Dedifferentiated amniotic fluid mesenchymal stem cell (primary cell): ENCODE measurements around the gene C1orf167.

Experiments
- DNase-seq: peaks from one replicate; pipeline ENCODE4 v3.0.0-alpha.2; 2016; ENCODE audit errors: extremely low spot score

C1orf167 gene

GRCh38 chr1:11735854-11736745 lies 25.9 kb upstream of the C1orf167 start, which contains the start of gene AGTRAP:
Gene AGTRAP (plus strand): TSS chr1:11736136. CDS start chr1:11736209, 73 bp downstream.
- DNase-seq: peak; percentile 80

- peak; percentile 16 for DNase-seq
These were observed 25.0 kb upstream of the C1orf167 start for GRCh38 chr1:11736746-11737639.

GRCh38 chr1:11738096-11738495 lies 23.9 kb upstream of the C1orf167 start:
- no peak for DNase-seq

DNA sequence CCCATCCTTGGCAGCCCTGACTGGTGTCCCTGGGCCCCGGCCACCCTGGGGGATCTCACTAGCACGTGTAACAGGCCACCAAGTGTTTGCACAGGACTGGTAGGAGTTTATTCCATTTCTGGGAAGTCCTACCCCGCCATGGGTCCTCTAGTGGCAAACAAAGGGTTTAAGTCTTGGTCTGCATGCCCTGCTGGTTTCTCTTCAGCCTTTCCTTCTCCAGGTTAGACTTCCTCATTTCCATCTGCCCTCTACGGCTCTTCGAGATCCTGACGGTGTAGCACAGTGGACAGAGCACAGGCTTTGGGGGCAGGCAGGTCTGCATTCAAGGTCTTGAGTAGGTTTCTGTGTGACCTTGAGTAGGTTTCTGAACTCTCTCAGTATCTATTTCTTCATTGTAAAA lies 23.2 kb upstream of the C1orf167 start:
- DNase-seq: no peak

DNA sequence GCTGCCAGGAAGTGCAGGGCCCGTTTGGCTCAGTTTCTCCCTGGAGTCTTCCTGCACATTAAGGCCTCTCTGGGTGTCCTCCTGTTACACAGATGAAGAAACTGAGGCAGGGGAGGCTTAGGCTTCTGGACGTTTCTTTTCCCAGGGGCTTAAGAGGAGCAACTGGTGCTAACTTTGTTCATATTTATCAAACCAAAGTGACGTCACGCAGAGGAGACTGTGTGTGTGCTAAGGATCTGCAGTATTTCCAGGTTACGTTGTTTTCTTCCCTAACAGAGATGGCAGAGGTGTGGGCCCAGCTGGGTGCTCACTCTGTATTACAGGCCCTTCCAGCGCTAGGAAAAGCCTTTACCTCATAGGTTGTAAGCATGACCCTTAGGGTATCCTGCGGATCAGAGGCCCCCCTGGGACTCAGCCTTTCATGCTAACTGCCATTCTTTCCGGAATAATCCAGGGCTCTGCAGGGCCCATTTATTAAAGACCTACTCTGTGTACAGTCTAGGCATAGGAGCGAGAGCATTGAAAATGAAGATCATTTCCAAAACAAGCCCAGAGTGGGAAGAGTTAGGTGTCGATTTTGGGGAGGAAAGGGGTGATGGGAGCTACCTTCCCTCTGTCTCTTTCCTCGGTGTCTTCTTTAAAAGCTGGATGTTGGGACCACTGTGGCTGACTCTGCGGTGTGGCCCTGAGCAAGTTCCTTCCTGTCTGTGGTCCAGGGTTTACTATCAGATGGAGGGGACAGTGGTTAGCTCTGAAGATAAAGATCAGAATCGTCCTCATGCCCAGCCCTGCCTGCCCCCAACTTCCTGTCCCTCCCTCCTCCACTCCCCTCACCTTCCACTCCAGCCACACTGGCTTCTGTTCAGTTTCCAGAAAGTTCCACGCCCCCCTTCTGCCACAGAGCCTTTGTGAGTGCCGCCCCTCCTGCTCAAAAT lies 21.5 kb upstream of the C1orf167 start:
- DNase-seq: no peak

GRCh38 chr1:11741482-11741881 lies 20.5 kb upstream of the C1orf167 start:
- no peak for DNase-seq

GRCh38 chr1:11741919-11742558 lies 20.0 kb upstream of the C1orf167 start:
- no peak for DNase-seq

GRCh38 chr1:11744287-11744686 lies 17.7 kb upstream of the C1orf167 start:
- DNase-seq: no peak

- DNase-seq: no peak
These were observed 15.9 kb upstream of the C1orf167 start for GRCh38 chr1:11746092-11746491.

DNA sequence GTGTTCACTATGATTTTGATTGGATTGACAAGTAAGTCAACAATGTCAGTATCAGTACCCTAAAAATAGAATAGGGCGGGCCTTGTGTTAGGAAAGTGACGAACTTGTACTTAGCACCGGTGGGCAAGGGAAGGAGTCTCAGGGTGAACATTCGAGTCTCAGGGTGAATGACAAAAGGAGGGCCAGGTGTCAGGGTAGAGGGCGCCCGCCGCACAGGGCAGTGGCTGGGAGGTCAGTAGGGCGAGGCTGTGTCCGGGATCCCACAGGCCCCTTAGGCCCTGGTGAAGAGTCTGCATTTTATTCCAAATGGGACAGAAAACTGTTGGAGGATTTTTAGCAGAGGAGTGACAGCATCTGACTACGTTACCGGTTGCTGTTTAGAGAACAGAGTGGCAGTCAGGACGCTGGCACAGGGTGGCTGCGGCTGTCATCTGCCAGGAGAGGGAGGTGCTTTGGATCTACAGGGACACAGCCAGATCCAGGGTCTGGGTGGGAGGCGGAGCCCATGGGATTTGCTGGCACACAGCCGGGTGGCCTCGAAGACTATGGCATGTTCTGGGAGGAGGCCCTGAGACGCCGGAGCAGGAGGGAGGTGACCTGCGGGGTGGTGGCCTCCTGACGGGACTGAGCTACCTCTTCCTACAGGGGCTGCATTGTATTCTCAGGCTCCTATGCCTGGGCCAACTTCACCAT lies 15.1 kb upstream of the C1orf167 start:
- DNase-seq: no peak

GRCh38 chr1:11748294-11749202 lies 13.4 kb upstream of the C1orf167 start:
- no peak for DNase-seq

- DNase-seq: no peak
These were observed 12.7 kb upstream of the C1orf167 start for GRCh38 chr1:11749203-11749689.

GRCh38 chr1:11749996-11750395 lies 12.0 kb upstream of the C1orf167 start:
- DNase-seq: no peak

DNA sequence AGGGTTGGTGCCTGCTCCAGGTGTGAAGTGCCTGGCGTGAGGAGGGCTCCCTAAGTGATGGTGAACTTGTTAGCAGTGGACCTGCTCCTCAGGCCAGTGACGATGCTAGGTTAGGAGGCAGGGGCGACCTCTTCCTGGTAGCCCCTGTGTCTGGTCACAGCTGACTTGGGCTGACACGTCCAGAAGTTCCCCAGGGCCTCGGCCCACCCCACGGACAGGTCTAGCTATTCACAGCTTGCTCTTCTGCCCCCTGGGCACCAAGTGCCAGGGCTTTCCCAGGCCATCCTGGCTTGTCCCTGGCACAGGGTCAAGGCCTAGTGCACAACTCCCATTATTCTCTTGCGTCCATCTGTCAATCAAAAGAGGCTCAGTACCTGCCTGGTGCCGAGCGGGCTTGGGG lies 10.9 kb upstream of the C1orf167 start:
- no peak for DNase-seq

DNA sequence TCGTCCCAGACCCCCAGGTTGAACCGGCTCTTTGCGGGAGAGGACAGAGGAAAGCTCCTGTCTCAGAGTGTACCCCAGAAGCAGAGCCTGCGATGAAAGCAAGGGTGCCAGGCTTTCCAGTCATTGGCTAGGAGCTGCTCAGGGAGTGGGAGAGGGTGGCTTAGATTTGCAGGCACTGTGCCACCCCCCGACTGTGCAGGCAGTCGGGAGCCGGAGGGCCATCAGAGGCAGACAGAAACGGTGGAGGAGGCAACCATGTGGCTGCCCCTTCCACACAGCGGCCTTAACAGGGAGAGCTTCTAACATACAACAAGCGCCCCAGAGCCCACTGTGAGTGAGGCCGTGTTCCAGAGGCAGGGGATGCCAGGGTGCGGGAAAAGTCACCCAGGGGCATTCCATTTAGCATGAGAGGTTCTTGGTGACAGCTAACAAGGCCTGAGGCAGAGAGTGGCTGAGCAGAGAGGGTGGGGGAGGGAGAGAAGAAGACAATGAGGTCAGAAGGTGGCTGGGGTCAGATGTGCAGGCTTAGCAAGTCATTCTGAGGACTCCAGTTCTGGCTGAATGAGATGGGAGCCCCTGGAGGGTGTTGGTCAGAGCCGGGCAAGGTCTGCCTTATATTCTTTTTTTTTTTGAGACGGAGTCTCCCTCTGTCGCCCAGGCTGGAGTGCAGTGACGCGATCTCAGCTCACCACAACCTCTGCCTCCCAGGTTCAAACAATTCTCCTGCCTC lies 9.5 kb upstream of the C1orf167 start:
- DNase-seq: no peak

GRCh38 chr1:11753555-11754208 lies 8.3 kb upstream of the C1orf167 start:
- DNase-seq: no peak

GRCh38 chr1:11757047-11757446 lies 4.9 kb upstream of the C1orf167 start:
- no peak for DNase-seq

DNA sequence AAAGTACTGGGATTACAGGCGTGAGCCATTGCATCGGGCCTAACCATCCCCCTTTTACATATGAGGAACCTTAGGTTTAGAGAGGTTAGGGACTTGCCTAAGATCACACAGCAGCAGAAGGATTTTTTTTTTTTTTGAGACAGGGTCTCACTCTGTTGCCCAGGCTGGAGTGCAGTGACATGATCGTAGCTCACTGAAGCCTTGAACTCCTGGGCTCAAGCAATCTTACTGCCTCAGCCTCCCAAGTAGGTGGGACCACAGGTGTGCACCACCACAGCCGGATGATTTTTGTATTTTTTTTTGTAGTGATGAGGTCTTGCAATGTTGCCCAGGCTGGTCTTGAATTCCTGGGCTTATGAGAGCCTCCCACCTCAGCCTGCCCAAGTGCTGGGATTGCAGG lies 2.2 kb upstream of the C1orf167 start:
- no peak for DNase-seq
